ENCODE measurements around the gene ATP8A1. TPM values are rescaled to one million over a fixed set of nuclear protein-coding genes. Genes with fewer than 3 reads are reported as not detected.

The ATP8A1 gene
- total and polyA plus RNA-seq, 2 of the 4 experiments (the other 2 are of a cell fraction), result 0.12 to 0.36 TPM

DNA sequence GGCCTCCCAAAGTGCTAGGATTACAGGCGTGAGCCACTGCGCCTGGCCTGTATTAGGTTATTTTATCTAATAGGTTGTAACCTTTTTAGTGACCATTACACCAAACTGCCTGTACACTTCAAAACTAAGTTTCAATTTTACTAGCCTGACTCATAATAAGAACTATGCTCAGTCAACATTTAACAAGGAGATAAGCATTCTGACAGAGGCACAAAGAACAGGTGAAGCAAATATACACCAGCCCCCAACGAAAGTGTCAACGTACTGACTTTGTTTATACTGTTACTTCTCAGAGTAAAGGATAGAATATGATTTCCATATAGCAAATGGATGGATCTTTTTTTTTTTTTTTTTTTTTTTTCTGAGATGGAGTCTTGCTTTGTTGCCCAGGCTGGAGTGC, 196.9 kb downstream of the ATP8A1 start:
- H3K4ac ChIP-seq (ENCODE audit: low read depth, low read length), result no peak overlapping the region
- WGBS, 2 experiments (ENCODE audit: extremely low coverage in 2 of 2, insufficient read length in 1 of 2), result no CpG with 5 or more reads among the region's 4 CpGs

More for the DNA sequence above, 196.9 kb downstream of the ATP8A1 start:
- Histone ChIP-seq H3K27me3 (ENCODE audit: control insufficient read depth, insufficient read depth, low read length) (no peaks in the 10 kb centered on the region), H3K56ac (ENCODE audit: extremely low read depth, insufficient read depth, low read length) (no peak overlapping the region), H3K79me1 (ENCODE audit: low read depth in 1 of 2, low read length in 2 of 2) (no peaks in the 10 kb centered on the region), H2AFZ (replicated peaks; ENCODE audit: low read length, poor library complexity) (no peak overlapping the region), H3K9me1 (ENCODE audit: insufficient read depth, low read length) (no peaks in the 10 kb centered on the region), H3K4me3 (ENCODE audit: insufficient read depth, low read depth, low read length) (no peak overlapping the region), H2AK9ac (replicated peaks; ENCODE audit: low read depth, low read length, poor library complexity) (no peak overlapping the region), H3K4me2 (ENCODE audit: low read depth, low read length) (no peak overlapping the region), H4K8ac (ENCODE audit: low read depth in 2 of 2, low read length in 2 of 2) (no peak overlapping the region), H3K4me1 (ENCODE audit: control insufficient read depth, insufficient read depth, low read length) (no peaks in the 10 kb centered on the region), H2BK20ac (ENCODE audit: low read depth, low read length) (no peak overlapping the region), H4K20me1 (ENCODE audit: insufficient read depth, low read length) (no peaks in the 10 kb centered on the region), H2BK120ac (ENCODE audit: low read depth, low read length) (no peak overlapping the region), H3K36me3 (ENCODE audit: control insufficient read depth, insufficient read depth, low read length) (no peaks in the 10 kb centered on the region), H3K9me3 (ENCODE audit: control insufficient read depth, insufficient read depth, low read length) (no peaks in the 10 kb centered on the region), H3K14ac (replicated peaks; ENCODE audit: low read depth, low read length) (no peak overlapping the region), H4K5ac (ENCODE audit: low read depth, low read length) (no peak overlapping the region), H3K18ac (ENCODE audit: low read depth, low read length) (no peak overlapping the region), H2BK15ac (ENCODE audit: low read depth, low read length) (no peak overlapping the region), H3K9ac (ENCODE audit: low read depth, low read length) (no peak overlapping the region), H3K27ac (ENCODE audit: insufficient read depth, low read length) (no peak overlapping the region), H4K91ac (ENCODE audit: insufficient read depth, low read depth, low read length) (no peak overlapping the region), H3K23ac (ENCODE audit: low read depth, low read length) (no peak overlapping the region), H2AK5ac (ENCODE audit: low read depth, low read length) (no peak overlapping the region), H2BK5ac (ENCODE audit: low read depth, low read length, poor library complexity, severe bottlenecking) (no peak overlapping the region)
- dilution Hi-C loops (cut with HindIII; ENCODE audit: low sequenced_read_pairs, unreplicated experiment) (no loop called here), intact Hi-C loops (cut with micrococcal nuclease) (no loop called here), in situ Hi-C loops (cut with MboI; ENCODE audit: low sequenced_read_pairs) (no loop called here)
- TF ChIP-seq, protein P1, sequence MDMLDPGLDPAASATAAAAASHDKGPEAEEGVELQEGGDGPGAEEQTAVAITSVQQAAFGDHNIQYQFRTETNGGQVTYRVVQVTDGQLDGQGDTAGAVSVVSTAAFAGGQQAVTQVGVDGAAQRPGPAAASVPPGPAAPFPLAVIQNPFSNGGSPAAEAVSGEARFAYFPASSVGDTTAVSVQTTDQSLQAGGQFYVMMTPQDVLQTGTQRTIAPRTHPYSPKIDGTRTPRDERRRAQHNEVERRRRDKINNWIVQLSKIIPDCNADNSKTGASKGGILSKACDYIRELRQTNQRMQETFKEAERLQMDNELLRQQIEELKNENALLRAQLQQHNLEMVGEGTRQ (IDR thresholded peaks at IDR 0.05; ENCODE audit: low read depth, low read length), result no peak
- TF ChIP-seq FOS (IDR thresholded peaks at IDR 0.05; ENCODE audit: low read depth, low read length), result no peak
- no peak for TF ChIP-seq RCOR1 (IDR thresholded peaks at IDR 0.05; ENCODE audit: insufficient replicate concordance, low read length)
- TF ChIP-seq POLR2A (IDR thresholded peaks at IDR 0.05; ENCODE audit: low read depth, low read length), result no peak
- TF ChIP-seq, protein P2, sequence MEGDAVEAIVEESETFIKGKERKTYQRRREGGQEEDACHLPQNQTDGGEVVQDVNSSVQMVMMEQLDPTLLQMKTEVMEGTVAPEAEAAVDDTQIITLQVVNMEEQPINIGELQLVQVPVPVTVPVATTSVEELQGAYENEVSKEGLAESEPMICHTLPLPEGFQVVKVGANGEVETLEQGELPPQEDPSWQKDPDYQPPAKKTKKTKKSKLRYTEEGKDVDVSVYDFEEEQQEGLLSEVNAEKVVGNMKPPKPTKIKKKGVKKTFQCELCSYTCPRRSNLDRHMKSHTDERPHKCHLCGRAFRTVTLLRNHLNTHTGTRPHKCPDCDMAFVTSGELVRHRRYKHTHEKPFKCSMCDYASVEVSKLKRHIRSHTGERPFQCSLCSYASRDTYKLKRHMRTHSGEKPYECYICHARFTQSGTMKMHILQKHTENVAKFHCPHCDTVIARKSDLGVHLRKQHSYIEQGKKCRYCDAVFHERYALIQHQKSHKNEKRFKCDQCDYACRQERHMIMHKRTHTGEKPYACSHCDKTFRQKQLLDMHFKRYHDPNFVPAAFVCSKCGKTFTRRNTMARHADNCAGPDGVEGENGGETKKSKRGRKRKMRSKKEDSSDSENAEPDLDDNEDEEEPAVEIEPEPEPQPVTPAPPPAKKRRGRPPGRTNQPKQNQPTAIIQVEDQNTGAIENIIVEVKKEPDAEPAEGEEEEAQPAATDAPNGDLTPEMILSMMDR (conservative IDR thresholded peaks at IDR 0.05; ENCODE audit: low read depth, low read length), result no peak
- no peak for TF ChIP-seq CEBPB (IDR thresholded peaks at IDR 0.05; ENCODE audit: low read depth, low read length)
- TF ChIP-seq, protein P3, sequence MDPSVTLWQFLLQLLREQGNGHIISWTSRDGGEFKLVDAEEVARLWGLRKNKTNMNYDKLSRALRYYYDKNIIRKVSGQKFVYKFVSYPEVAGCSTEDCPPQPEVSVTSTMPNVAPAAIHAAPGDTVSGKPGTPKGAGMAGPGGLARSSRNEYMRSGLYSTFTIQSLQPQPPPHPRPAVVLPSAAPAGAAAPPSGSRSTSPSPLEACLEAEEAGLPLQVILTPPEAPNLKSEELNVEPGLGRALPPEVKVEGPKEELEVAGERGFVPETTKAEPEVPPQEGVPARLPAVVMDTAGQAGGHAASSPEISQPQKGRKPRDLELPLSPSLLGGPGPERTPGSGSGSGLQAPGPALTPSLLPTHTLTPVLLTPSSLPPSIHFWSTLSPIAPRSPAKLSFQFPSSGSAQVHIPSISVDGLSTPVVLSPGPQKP (IDR thresholded peaks at IDR 0.05; ENCODE audit: borderline replicate concordance, low read depth, low read length), result no peak
- TF ChIP-seq MAFK (IDR thresholded peaks at IDR 0.05; ENCODE audit: low read depth, low read length), result no peak
- no peak for TF ChIP-seq SMC3 (IDR thresholded peaks at IDR 0.05; ENCODE audit: low read depth, low read length)
- no peak for TF ChIP-seq RFX5 (IDR thresholded peaks at IDR 0.05; ENCODE audit: low read depth, low read length)
- TF ChIP-seq RAD21 (IDR thresholded peaks at IDR 0.05; ENCODE audit: low read length), result no peak
- TF ChIP-seq BHLHE40 (IDR thresholded peaks at IDR 0.05; ENCODE audit: low read depth, low read length), result no peak
- no peak for TF ChIP-seq MAZ (IDR thresholded peaks at IDR 0.05; ENCODE audit: borderline replicate concordance, low read depth, low read length)
- no peak for TF ChIP-seq CHD1 (IDR thresholded peaks at IDR 0.05; ENCODE audit: low read depth, low read length)
- TF ChIP-seq NFE2L2 (IDR thresholded peaks at IDR 0.05; ENCODE audit: low read depth, low read length), result no peak
- no peak for TF ChIP-seq MXI1 (IDR thresholded peaks at IDR 0.05; ENCODE audit: borderline replicate concordance, low read depth, low read length)
- no peak for ATAC-seq (ENCODE audit: low read depth)
- BruUV-seq (replicated peaks), result no TSS peak
- ChIA-PET CTCF (interaction anchor here (0.6 kb wide), 1 partner anchor 29 kb away, joined by 3 read pairs; no protein-coding TSS in a partner anchor), POLR2A (ENCODE audit: unreplicated experiment) (no interaction called here)
- DNase-seq, result no peak

Measured in IMR-90 (cell line).